ENCODE measurements around the gene HIRA.
"Not testable (repeated sequence)": the region's sequence is repeated elsewhere in the genome, so short reads cannot be mapped to it uniquely, and the experiment has no call there.

HIRA gene

DNA sequence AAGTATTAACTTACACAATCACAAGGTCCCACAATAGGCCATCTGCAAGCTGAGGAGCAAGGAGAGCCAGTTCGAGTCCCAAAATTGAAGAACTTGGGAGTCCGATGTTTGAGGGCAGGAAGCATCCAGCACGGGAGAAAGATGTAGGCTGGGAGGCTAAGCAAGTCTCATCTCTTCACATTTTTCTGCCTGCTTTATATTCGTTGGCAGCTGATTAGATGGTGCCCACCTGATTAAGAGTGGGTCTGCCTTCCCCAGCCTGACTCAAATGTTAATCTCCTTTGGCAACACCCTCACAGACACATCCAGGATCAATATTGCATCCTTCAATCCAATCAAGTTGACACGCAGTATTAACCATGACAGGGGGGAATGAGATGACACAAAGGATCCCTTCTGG lies 101.3 kb downstream of the HIRA start:
- not testable (repeated sequence) for DNase-seq (ENCODE audit: low spot score)

DNA sequence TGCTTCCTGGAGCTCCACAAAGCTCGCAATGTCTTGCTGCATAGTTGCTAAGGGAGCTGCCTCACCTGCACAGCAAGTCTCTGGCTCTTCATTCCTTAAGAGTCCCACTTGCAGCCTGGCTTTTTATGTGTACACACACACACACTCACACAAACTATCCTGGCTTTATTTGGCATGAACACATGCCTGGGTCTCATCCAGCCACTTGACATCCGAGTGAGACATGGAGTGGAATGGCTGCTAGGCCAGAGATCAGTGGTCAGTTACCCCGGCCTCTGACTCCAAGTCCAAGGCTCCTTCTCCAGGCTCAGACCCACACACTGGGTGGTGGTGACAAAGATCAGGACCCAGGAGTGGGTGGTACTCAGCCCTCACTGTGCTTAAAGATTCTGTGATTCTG lies 102.1 kb downstream of the HIRA start:
- no peak for DNase-seq (ENCODE audit: low spot score)

DNA sequence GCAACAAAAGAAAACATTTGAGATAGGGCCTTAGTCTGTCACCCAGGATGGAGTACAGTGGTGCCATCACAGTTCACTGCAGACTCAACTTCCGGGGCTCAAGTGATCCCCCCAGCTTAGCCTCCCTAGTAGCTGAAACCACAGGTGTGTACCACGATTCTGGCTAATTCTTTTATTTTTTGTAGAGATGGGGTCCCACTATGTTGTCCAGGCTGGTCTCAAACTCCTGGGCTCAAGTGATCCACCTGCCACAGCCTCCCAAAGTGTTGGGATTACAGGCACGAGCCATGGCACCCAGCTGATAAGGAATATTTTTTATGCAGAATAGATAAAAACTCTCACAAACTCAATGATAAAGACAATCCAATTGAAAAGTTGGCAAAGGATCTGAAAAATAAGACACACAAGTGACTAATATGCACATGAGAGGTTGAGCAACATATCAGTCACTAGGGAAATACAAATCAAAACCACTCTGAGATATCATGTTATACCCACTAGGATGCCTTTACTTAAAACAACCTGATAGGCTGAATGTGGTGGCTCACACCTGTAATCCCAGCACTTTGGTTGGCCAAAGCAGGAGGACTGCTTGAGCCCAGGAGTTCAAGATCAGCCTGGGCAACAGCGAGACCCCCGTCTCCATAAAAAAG lies 106.1 kb downstream of the HIRA start:
- DNase-seq (ENCODE audit: low spot score) = no peak

DNA sequence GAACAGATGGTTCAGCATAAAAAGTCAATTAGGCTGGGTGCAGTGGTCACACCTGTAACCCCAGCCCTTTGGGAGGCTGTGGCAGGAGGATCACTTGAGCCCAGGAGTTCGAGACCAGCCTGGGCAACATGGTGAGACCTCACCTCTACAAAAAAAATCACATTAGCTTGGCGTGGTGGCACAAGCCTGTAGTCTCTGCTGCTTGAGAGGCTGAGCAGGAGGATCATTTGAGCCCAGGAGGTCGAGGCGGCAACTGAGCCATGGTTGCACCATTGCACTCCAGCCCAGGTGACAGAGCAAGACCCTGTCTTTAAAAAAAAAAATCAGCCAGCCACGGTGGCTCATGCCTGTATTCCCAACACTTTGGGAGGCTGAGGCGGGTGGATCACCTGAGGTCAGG lies 108.1 kb downstream of the HIRA start:
- DNase-seq (ENCODE audit: low spot score) = not testable (repeated sequence)

DNA sequence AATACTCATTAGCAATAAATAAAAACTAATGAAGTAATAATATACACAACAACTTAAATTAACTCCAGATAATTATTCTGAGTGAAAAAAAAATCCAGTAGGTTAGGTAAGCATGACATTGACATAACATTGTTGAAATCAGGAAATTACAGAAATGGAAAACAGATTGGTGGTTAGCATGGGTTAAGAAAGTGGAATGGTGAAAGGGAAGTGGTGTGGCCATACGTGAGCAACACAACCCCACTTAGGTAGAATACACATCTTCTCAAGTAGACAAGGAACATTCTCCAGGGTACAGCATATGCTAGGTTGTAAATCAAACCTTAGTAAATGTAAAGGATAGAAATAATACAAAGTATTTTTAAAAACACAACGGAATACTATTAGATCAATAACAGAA lies 109.8 kb downstream of the HIRA start:
- no peak for DNase-seq (ENCODE audit: low spot score)

DNA sequence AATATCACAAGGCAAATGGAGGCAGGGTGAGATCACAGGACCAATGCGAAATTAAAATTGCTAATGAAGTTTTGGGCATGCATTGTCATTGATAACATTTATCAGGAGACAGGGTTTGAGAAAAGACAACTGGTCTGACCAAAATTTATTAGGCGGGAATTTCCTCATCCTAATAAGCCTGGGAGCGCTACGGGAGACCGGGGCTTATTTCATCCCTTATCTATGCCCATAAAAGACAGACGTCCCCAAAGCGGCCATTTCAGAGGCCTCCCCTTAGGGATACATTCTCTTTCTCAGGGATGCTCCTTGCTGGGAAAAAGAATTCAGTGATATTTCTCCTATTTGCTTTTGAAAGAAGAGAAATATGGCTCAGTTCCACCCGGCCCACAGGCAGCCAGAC lies 111.4 kb downstream of the HIRA start:
- DNase-seq (ENCODE audit: low spot score) = not testable (repeated sequence)

DNA sequence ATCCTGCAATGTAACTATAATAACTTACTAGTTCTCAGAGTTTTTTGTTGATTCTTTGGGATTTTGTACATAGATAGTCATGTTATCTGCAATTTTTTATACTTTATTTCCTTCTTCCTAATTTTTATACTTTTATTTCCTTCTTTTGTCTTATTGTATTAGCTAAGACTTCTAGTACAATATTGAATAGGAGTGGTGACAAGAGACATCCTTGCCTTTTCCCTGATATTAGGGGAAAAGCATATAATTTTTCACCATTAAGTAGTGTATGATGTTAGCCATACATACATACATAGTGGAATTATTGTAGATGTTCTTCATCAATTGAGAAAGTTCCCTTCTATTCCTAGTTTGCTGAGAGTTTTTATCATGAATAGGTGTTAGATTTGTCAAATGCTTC lies 112.3 kb downstream of the HIRA start:
- DNase-seq (ENCODE audit: low spot score) = no peak

DNA sequence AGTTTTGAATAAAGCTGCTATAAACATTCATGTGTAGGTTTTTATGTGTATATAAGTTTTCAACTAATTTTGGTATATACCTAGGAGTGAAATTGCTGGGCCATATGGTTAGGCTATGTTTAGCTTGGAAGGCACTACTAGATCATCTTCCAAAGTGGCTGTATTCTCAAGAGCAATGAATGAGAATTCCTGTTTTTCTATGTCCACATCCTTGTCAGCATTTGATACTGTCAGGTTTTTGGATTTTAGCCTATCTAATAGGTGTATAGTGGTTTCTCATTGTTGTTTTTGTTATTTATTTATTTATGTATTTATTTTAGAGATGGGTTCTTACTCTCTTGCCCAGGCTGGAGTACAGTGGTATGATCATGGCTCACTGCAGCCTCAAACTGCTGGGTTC lies 113.7 kb downstream of the HIRA start:
- no peak for DNase-seq (ENCODE audit: low spot score)

DNA sequence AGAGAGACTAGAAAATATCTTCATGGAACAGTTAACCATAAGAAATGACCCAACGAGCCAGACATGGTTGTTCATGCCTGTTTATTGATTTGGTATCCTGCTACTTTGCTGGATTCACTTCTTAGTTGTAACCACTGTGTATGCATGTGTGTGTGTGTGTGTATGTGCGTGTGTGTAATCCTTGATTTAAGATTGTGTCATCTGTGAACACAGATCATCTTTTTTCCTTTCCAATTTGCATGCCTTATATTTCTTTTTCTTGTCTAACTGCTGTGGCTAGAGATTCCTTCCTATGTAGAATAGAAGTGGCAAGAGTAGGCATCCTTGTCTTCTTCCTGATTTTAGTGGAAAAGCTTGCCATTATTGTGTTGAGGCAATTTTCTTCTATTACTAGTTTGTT lies 123.7 kb downstream of the HIRA start:
- no peak for DNase-seq (ENCODE audit: low spot score)

DNA sequence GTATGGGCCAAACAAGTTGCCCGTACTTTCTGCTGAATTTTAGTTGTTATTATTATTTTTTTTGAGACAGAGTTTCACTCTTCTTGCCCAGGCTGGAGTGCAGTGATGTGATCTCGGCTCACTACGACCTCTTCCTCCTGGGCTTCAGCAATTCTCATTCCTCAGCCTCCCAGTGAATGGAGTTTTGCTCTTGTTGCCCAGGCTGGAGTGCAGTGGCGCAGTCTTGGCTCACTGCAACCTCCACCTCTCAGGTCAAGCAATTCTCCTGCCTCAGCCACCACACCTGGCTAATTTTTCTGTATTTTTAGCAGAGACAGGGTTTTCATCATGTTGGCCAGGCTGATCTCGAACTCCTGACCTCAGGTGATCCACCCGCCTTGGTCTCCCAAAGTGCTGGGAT lies 125.0 kb downstream of the HIRA start:
- not testable (repeated sequence) for DNase-seq (ENCODE audit: low spot score)

DNA sequence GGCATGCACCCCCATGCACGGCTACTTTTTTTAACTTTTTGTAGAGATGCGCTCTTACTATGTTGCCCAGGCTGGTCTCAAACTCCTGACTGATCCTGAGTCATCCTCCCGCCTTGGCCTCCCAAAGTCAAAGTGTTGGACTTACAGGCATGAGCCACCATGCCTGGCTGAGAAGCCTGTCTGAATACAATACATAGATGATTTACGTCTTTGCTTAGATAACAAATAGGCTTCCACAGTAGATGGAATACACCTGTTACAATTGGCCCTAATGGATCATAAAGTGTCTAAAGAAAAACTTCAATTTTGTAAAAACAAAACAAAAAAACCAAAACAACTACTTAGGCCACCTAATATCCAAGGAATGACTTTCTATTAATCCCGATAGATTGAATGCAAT lies 127.0 kb downstream of the HIRA start:
- DNase-seq (ENCODE audit: low spot score) = no peak

DNA sequence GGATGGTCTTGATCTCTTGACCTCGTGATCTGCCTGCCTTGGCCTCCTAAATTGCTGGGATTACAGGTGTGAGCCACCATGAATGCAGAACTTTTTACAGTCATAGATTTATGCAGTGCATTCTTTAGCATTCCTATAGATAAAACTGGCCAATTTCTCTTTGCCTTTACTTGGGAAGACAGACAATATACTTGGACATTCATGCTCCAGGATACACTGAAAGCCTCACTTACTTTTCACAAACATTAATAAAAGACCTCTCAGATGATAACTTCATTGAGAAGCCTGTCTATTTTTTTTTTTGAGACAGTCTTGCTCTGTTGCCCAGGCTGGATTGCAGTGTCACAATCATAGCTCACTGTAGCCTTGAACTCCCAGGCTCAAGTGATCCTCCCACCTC lies 127.7 kb downstream of the HIRA start:
- DNase-seq (ENCODE audit: low spot score) = no peak

DNA sequence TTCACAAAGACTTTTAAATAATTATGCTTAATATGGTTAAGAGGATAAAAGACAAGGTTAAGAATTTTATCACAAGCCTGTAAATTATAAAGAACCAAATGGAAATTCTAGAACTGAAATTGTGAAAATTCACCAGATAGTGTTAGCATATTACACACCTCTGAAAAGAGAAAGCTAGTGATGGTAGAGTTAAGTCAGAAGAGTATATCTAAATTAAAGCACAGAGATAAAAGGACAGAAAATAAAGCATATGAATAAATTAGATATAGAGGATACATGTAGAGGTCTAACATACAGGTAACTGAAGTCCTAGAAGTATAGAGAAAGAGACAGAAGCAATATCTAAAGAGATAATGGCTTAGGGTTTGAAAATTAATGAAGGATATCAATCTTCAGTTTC lies 135.8 kb downstream of the HIRA start:
- DNase-seq (ENCODE audit: low spot score) = no peak

DNA sequence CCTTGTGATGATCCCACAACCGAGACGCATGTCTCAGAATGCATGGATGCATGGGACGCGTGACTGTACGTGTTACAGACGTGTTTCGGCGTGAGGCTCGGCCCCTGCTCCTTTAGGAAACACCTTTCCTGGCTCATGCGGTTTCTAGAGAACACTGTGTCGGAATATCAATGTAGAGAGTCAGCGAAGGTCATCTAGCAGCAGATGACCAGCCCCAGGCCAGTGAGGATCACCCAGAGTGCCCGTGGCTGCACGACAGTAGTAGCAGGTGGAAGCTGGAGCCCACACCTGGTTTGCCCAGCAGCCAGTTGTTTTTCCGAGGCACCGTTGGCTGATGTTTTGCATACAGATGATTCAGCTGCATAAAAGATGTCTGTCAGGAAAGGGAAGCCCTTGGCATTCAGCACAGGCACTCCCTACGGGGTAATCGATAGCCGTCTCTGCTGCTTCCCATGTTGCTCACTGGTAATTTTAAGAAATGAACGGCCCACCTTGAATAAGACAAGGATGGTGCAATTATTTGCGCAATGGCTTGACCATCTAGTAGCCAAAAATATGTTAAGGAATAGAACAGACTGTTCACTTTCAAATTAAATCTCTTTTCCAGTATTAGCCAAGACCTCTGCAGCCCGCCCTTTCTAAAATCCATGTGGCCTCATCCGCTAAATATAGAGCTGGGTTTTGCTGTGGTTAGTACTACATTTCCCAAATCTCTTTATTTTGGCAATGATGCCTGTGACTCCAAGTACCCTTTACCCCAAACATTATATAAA lies 138.9 kb downstream of the HIRA start:
- DNase-seq (ENCODE audit: low spot score) = no peak

DNA sequence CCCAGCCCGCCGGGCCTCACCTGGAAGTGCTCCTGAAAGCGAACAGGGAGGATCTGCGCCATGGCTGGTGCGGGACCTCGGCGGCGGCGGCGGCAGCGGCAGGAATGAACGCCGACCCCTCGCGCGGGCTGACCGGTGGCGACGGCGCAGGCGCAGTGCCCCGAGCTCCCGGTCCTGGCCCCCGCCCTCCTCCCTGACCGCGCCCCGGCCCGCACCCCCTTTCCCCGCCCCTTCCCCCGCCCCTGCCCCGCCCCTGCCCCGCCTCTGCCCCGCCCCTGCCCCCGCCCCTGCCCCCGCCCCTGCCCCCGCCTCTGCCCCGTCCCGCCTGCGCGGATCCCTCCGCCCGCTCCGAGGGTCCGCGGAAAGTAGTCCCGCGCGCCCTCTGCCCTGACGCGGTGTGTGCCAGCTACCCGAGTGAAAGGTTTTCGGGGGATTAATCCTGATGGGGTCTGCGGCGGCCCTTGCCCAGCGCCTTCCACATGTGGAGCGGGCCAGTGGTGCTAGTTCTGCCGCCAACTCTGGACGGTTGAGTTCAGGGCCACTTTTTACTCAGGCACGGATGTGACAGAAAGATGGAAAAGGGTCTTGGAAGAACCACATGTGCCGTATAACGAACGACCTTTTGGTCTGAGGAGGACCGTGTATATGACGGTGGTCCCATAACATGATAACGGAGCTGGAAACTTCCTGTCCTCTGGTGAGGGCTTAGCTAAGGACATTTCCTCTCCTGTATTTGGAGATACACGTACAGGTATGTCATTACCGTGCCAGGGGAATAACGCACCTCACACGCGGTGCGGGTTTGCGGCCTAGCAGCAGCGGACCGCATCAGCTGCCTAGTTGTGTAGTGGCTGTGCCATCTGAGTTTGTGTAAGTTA lies 139.7 kb downstream of the HIRA start, which contains the start of gene CLTCL1:
CLTCL1 (minus strand) TSS at position 140 of the 878 bp plus-strand sequence; CDS start at position 62, 78 bp downstream.
- peak; percentile 72 for DNase-seq (ENCODE audit: low spot score)

DNA sequence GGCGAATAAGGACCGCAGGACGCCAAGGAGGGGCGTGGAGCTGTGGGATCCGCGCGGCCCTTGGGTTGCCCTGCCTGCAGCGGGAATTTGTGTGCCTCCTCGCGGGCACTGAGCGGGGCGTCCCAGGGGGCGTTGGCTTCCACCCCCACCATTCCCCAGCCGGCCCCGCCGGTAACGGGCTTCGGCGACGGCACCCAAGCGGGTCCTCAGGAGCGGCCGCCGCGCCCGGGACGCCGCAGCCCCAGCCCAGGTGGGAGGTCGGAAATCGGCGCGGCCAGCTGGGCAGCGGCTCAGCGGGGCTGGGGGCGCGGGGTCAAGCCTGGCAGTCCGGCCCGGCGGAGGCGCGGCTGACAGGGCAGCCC lies 140.3 kb downstream of the HIRA start:
- peak; percentile 14 for DNase-seq (ENCODE audit: low spot score)

DNA sequence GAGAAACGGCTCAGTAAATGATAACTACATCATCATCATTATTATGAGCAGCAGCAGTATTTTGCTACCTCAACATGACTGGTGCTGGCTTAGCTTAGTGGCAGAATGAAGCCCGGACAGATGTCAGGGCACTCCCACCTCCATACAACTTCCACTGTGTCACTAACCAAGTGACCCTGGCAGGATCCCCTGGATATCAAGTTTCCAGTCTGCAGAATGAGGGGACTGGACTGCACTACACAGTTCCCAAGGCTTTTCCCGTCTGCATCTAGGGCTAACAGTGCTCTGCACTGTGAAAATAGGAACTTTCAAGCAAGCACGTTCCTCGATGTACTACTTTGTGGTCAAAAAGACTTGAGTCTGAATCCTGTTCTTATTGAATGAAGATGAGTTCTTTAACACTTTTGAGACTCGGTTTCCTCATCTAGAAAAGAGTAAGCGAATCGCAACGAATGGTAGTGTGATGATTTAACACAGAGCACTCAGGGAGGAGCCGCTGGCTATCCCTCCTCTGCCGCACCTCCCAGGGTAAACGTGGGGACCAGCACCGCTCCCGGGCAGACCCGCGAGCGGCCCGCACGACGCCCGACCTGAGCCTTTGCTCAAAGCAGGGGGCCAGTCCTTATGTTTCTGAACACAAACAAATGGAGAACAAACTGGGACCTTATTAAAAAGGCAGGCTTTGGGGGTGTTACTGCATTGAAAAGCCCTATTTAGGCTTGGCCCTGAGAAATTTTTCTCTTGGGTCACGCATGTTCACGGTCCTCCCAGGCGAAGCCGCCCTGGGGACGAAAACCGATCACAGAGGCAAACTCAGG lies 140.9 kb downstream of the HIRA start:
- DNase-seq (ENCODE audit: low spot score) = peak; percentile 15

DNA sequence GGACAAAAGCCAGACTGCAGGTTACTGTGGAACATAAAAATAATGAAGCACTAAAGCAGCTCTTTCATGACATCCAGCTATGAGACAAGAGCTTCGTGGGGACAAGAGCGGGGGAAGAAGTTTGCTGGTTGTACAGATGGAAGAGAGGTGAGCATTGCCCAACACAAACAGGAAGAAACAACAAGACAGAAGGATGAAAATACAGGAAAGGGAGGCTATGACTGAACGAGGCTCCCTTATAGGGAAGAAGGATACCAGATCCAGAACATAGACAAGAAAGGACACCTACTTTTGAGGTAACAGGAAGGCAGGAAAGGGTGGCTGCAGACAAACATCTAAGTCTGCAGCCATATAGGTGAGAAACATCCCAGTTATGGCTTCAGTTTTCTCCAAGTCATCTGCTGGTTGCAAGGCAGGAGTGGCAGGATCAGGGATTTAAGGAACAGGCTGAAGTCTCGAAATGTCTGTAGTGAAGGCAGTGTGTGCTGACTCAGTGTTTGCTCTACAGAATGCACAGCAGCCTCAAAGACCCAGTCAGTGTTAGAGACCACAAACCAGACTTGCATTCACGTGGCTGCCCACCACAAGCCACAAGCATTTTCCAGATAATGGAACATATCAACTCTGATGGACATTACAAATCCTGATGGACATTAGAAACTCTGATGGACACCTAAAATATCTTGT lies 141.9 kb downstream of the HIRA start:
- DNase-seq (ENCODE audit: low spot score) = no peak

DNA sequence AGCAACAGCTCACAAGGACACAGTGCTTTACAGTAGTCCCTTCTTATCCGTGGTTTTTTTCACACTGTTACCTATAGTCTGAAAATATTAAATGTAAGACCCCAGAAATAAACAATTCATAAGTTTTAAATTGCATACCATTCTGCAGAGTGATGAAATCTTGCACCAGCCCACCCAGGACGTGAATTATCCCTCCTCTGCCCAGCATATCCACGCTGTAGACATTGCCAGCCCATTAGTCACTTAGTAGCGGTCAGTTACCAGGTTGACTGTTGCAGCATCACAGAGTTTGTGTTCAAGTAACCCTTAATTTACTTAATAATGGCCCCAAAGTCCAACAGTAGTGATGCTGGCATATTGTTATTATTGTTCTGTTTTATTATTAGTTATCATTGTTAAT lies 143.6 kb downstream of the HIRA start:
- DNase-seq (ENCODE audit: low spot score) = no peak

DNA sequence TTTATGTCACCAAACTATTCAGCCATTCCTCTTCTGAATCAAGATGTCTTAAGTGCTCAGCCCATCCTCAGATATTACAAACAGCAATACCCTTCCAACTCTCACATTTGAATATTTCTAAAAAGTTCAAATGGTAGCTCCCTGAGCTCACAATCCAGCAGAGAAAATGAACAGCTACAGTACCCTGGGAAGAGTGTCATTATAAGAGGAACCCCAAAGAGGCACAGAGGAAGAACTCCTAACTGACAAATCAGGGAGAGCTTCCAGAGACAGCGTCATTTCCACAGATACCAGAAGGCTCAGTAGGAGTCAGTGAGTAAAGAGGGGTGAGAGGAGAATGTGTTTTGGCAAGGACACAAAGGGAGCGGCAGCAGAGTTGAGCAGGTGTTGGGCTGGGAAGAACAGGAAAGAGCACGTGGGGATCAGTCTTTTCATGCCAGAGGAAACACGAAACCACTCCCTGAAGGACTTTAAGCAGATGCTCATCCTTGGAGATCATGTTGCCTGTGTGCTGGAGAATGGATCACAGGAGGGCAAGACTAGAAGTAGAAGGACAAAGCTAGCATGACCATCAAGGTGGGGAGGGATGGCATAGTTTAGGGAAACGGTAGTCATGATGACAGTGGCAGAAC lies 144.3 kb downstream of the HIRA start:
- DNase-seq (ENCODE audit: low spot score) = peak; percentile 12

DNA sequence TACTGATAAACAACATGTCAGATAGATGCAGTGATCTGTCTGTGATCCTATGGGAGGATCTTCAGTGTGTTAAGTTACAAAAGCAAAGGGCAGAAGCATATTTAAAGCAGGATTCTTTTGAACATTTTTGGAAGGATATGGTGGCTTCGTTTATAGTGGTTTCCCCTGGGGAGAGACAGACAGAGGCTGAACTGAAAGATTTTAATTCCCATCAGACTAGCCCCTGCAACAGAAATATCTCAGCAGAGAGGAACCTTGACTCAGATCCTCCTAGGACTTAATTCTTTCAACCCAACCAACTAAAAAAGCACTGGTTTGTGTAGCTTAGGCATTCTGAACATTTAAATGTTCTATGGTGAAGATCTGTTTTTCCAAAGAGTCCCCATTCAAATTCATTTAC lies 145.7 kb downstream of the HIRA start:
- DNase-seq (ENCODE audit: low spot score) = no peak

All from cerebellar cortex (tissue), 1 donor.